GM12873 (cell line): ENCODE data around the gene SLIT3.

ENCODE experiments used
- CTCF ChIP-seq: IDR thresholded peaks from 2 replicates; pipeline ENCODE4 v1.5.1; 2012; ENCODE audit warnings: low read depth, mild to moderate bottlenecking, moderate library complexity, low read length, control low read depth; ENCODE audit not compliant: insufficient read depth; ENCODE audit errors: missing control alignments

SLIT3 gene

GRCh38 chr5:169300468-169301385 lies at the start of gene SLIT3:
TSS of gene SLIT3 (minus strand) at chr5:169301139. CDS start at chr5:169300709, 430 bp downstream.
- no peak for TF ChIP-seq CTCF

GRCh38 chr5:169350016-169350415 lies 49.1 kb upstream of the SLIT3 start:
- TF ChIP-seq CTCF, result no peak

GRCh38 chr5:169347786-169348185 lies 46.8 kb upstream of the SLIT3 start:
- no peak for TF ChIP-seq CTCF

- TF ChIP-seq CTCF, result no peak
Measured at GRCh38 chr5:169344629-169345028, 43.7 kb upstream of the SLIT3 start.

GRCh38 chr5:169343766-169344165 lies 42.8 kb upstream of the SLIT3 start:
- TF ChIP-seq CTCF, result no peak

GRCh38 chr5:169341556-169341955 lies 40.6 kb upstream of the SLIT3 start:
- no peak for TF ChIP-seq CTCF

GRCh38 chr5:169339869-169340268 lies 38.9 kb upstream of the SLIT3 start:
- no peak for TF ChIP-seq CTCF
